Posterior cingulate gyrus (tissue), 11 donors: ENCODE results near the gene LHX2.
A peak's percentile ranks its signal among the peaks of the same experiment; 100 is the strongest.

Experiments
- DNase-seq, 10 donors: peaks; one replicate each; pipeline versions ENCODE4 v3.0.0 to v3.0.0-alpha.2; 2020 to 2021; ENCODE audit warnings: mixed read lengths in 3 of 10
- intact Hi-C: fragments of 100-400 bp; cut with DNase I; formaldehyde crosslinking; loops from one replicate; pipeline ENCODE4 v1.15.1; 2023

Gene LHX2

GRCh38 chr9:124021385-124021769 lies 9.8 kb downstream of the LHX2 start:
- intact Hi-C loops: no loop called here
- peak in 1 of 10 donors; percentile 26 for DNase-seq

GRCh38 chr9:124022201-124023121 lies 10.9 kb downstream of the LHX2 start:
- peak in 1 of 10 donors; percentile 31 for DNase-seq
- intact Hi-C loops: no loop called here

- no peak for DNase-seq
- intact Hi-C loops: no loop called here
Observed at GRCh38 chr9:124024107-124024506, 12.5 kb downstream of the LHX2 start.

- DNase-seq: peak in 2 of 10 donors; percentile 55 to 56
- intact Hi-C loops: no loop called here
Observed at GRCh38 chr9:124029617-124030016, 18.0 kb downstream of the LHX2 start.

- DNase-seq: peak in 2 of 10 donors; percentile 62 to 67
- intact Hi-C loops: no loop called here
Observed at GRCh38 chr9:124030969-124031451, 19.4 kb downstream of the LHX2 start.

- peak in 3 of 10 donors; percentile 81 to 85 (median 82) for DNase-seq
- intact Hi-C loops: no loop called here
Observed at GRCh38 chr9:124032247-124032646, 20.7 kb downstream of the LHX2 start.

GRCh38 chr9:124033348-124033747 lies 21.8 kb downstream of the LHX2 start:
- intact Hi-C loops: no loop called here
- DNase-seq: peak in 1 of 10 donors; percentile 2

GRCh38 chr9:124033967-124034366 lies 22.4 kb downstream of the LHX2 start:
- intact Hi-C loops: no loop called here
- peak in 2 of 10 donors; percentile 11 to 49 for DNase-seq

GRCh38 chr9:124035001-124035650 lies 23.6 kb downstream of the LHX2 start:
- intact Hi-C loops: no loop called here
- peak in 2 of 10 donors; percentile 51 to 59 for DNase-seq

- DNase-seq: no peak
- intact Hi-C loops: no loop called here
Observed at GRCh38 chr9:124036578-124036977, 25.0 kb downstream of the LHX2 start.

GRCh38 chr9:124037790-124038189 lies 26.2 kb downstream of the LHX2 start:
- intact Hi-C loops: no loop called here
- peak in 2 of 10 donors; percentile 22 to 35 for DNase-seq

- intact Hi-C loops: no loop called here
- DNase-seq: peak in 1 of 10 donors; percentile 25
Observed at GRCh38 chr9:124038239-124038638, 26.7 kb downstream of the LHX2 start.

- intact Hi-C loops: no loop called here
- DNase-seq: peak in 2 of 10 donors; percentile 39 to 49
Observed at GRCh38 chr9:124038790-124039633, 27.4 kb downstream of the LHX2 start.

- intact Hi-C loops: loop anchor here (2.0 to 5.0 kb wide), 2 partner anchors 318 to 638 kb away; no protein-coding TSS in a partner anchor
- DNase-seq: peak in 2 of 10 donors; percentile 70 to 79
Observed at GRCh38 chr9:124040186-124040931, 28.8 kb downstream of the LHX2 start.

- intact Hi-C loops: loop anchor here (2.0 to 5.0 kb wide), 2 partner anchors 319 to 638 kb away; no protein-coding TSS in a partner anchor
- DNase-seq: peak in 7 of 10 donors; percentile 39 to 93 (median 62)
Observed at GRCh38 chr9:124040935-124041816, 29.6 kb downstream of the LHX2 start.

GRCh38 chr9:124041817-124042116 lies 30.2 kb downstream of the LHX2 start:
- intact Hi-C loops: loop anchor here (2.0 to 5.0 kb wide), 2 partner anchors 319 to 639 kb away; no protein-coding TSS in a partner anchor

GRCh38 chr9:124042201-124042721 lies 30.7 kb downstream of the LHX2 start:
- intact Hi-C loops: loop anchor here (5.0 kb wide), 1 partner anchor 320 kb away; no protein-coding TSS in a partner anchor
- peak in 4 of 10 donors; percentile 23 to 82 (median 76) for DNase-seq

More at GRCh38 chr9:124041817-124042116, 30.2 kb downstream of the LHX2 start:
- DNase-seq: peak in 1 of 10 donors; percentile 57

GRCh38 chr9:124044448-124044847 lies 32.9 kb downstream of the LHX2 start:
- intact Hi-C loops: loop anchor here (5.0 kb wide), 1 partner anchor 322 kb away; no protein-coding TSS in a partner anchor
- DNase-seq: peak in 1 of 10 donors; percentile 15
